H1 (cell line): ENCODE results near the gene HSPA6. TPM values are rescaled to one million over a fixed set of nuclear protein-coding genes. Genes with fewer than 3 reads are reported as not detected.
"Not testable (repeated sequence)": the region's sequence is repeated elsewhere in the genome, so short reads cannot be mapped to it uniquely, and the experiment has no call there.

Experiments
- CTCF ChIA-PET: fragments of 300-600 bp; sonication (Branson Sonifier 250); formaldehyde crosslinking; loops from one replicate; lab custom pipeline; 2021; ENCODE audit not compliant: partially characterized antibody; lab: Charles Lee
- POLR2A ChIA-PET: fragments of 300-600 bp; sonication (Branson Sonifier 250); formaldehyde crosslinking; loops from one replicate; lab custom pipeline; 2021; ENCODE audit warnings: inconsistent platforms; ENCODE audit not compliant: partially characterized antibody; lab: Charles Lee
- DNase-seq, 2 experiments: peaks; one replicate each; pipeline versions ENCODE4 v3.0.0 to v3.0.0-alpha.2; 2010 to 2022; ENCODE audit warnings: low spot score in 2 of 2, low read depth in 1 of 2, mixed read lengths in 1 of 2
- FAIRE-seq: peaks from 2 replicates; lab custom pipeline; 2011; peaks lifted over from hg19 to GRCh38; lab: Jason Lieb, UNC
- H2AFZ ChIP-seq: 2 replicates; pipeline ENCODE4 v1.8.1; 2012; ENCODE audit warnings: low read length, inconsistent platforms
- H2AK5ac ChIP-seq: 2 replicates; pipeline ENCODE4 v1.6.1; 2013; ENCODE audit warnings: low read depth, low read length
- H2BK120ac ChIP-seq: replicated peaks from 2 replicates; pipeline ENCODE3; 2013; ENCODE audit warnings: low read depth, low read length, inconsistent platforms
- H2BK12ac ChIP-seq: 2 replicates; pipeline ENCODE4 v1.6.1; 2013; ENCODE audit warnings: low read depth, low read length
- H2BK15ac ChIP-seq: 2 replicates; pipeline ENCODE4 v1.6.1; 2013; ENCODE audit warnings: low read length
- H2BK20ac ChIP-seq: 2 replicates; pipeline ENCODE4 v1.6.1; 2013; ENCODE audit warnings: low read length
- H2BK5ac ChIP-seq: 2 replicates; pipeline ENCODE4 v1.6.1; 2013; ENCODE audit warnings: low read depth, low read length
- H3K14ac ChIP-seq: 2 replicates; pipeline ENCODE4 v1.6.1; 2013; ENCODE audit warnings: inconsistent platforms; ENCODE audit not compliant: insufficient read length
- H3K18ac ChIP-seq: 2 replicates; pipeline ENCODE4 v1.6.1; 2013; ENCODE audit warnings: low read length; ENCODE audit errors: extremely low read depth
- H3K23ac ChIP-seq: 2 replicates; pipeline ENCODE4 v1.6.1; 2013; ENCODE audit warnings: inconsistent platforms; ENCODE audit not compliant: insufficient read length
- H3K23me2 ChIP-seq: 2 replicates; pipeline ENCODE4 v1.6.1; 2013; ENCODE audit warnings: low read depth, low read length
- H3K27ac ChIP-seq: 2 replicates; pipeline ENCODE4 v1.6.1; 2011; ENCODE audit warnings: low read depth, low read length, inconsistent platforms
- H3K27me3 ChIP-seq, 4 experiments: replicated peaks in 1 of 4; 1 replicate in 1 of 4; 2 replicates in 3 of 4; pipeline versions ENCODE4 v1.6.1 to v1.8.1; 2011 to 2013; ENCODE audit warnings: low read length in 3 of 4, mild to moderate bottlenecking in 3 of 4, inconsistent platforms in 2 of 4, mixed read lengths in 2 of 4, moderate library complexity in 1 of 4; ENCODE audit not compliant: control insufficient read depth in 3 of 4, insufficient read depth in 3 of 4; ENCODE audit errors: extremely low read depth in 1 of 4
- H3K36me3 ChIP-seq, 4 experiments: 2 replicates each; pipeline versions ENCODE4 v1.6.1 to v1.8.1; 2011 to 2013; ENCODE audit warnings: mild to moderate bottlenecking in 4 of 4, low read length in 3 of 4, moderate library complexity in 2 of 4, control low read depth in 1 of 4, inconsistent platforms in 1 of 4; ENCODE audit not compliant: insufficient read depth in 4 of 4, control insufficient read depth in 2 of 4
- H3K4ac ChIP-seq: replicated peaks from 2 replicates; pipeline ENCODE3; 2013; ENCODE audit warnings: low read length, low read depth, mixed read lengths, inconsistent platforms; ENCODE audit not compliant: insufficient read length
- H3K4me1 ChIP-seq, 4 experiments: replicated peaks in 1 of 4; 1 replicate in 1 of 4; 2 replicates in 3 of 4; pipeline versions ENCODE4 v1.6.1 to v1.8.1; 2011 to 2013; ENCODE audit warnings: low read length in 3 of 4, inconsistent platforms in 2 of 4, mixed read lengths in 1 of 4; ENCODE audit not compliant: insufficient read depth in 4 of 4, control insufficient read depth in 3 of 4
- H3K4me2 ChIP-seq, 2 experiments: 2 replicates each; pipeline versions ENCODE4 v1.6.1 to v1.8.1; 2011 to 2013; ENCODE audit warnings: low read depth in 2 of 2, low read length in 2 of 2, control low read depth in 1 of 2, inconsistent platforms in 1 of 2, mild to moderate bottlenecking in 1 of 2; ENCODE audit not compliant: insufficient read depth in 1 of 2
- H3K4me3 ChIP-seq, 4 experiments: fragments of 200-600, 300-600 bp in 1 of 4; sonication (generic), shearing (Covaris generic), sonication (Bioruptor Twin) in 1 of 4; 2 replicates each; pipeline versions ENCODE4 v1.5.1 to v1.8.1; 2011 to 2016; ENCODE audit warnings: low read length in 4 of 4, low read depth in 3 of 4, control low read depth in 2 of 4, inconsistent platforms in 2 of 4, mild to moderate bottlenecking in 2 of 4, mixed read lengths in 1 of 4, moderate library complexity in 1 of 4; ENCODE audit not compliant: insufficient read depth in 2 of 4; ENCODE audit errors: extremely low read depth in 1 of 4
- H3K56ac ChIP-seq: replicated peaks from 2 replicates; pipeline ENCODE3; 2013; ENCODE audit warnings: low read depth, mild to moderate bottlenecking, mixed read lengths, low read length, inconsistent platforms; ENCODE audit not compliant: insufficient read length
- H3K79me1 ChIP-seq: 2 replicates; pipeline ENCODE4 v1.6.1; 2013; ENCODE audit warnings: low read depth, low read length, control low read depth
- H3K79me2 ChIP-seq, 2 experiments: 2 replicates each; pipeline versions ENCODE4 v1.6.1 to v1.8.1; 2012 to 2013; ENCODE audit warnings: low read length in 2 of 2, mild to moderate bottlenecking in 2 of 2, inconsistent platforms in 1 of 2; ENCODE audit not compliant: insufficient read depth in 2 of 2, control insufficient read depth in 1 of 2
- H3K9ac ChIP-seq, 4 experiments: replicated peaks in 1 of 4; 1 replicate in 1 of 4; 2 replicates in 3 of 4; pipeline versions ENCODE4 v1.6.1 to v1.8.1; 2011 to 2013; ENCODE audit warnings: low read depth in 3 of 4, low read length in 3 of 4, control low read depth in 2 of 4, mild to moderate bottlenecking in 2 of 4, moderate library complexity in 2 of 4, inconsistent platforms in 1 of 4; ENCODE audit errors: extremely low read depth in 1 of 4
- H3K9me3 ChIP-seq, 2 experiments: 2 replicates each; pipeline versions ENCODE4 v1.6.1 to v1.8.1; 2012 to 2013; ENCODE audit warnings: mild to moderate bottlenecking in 2 of 2, moderate library complexity in 2 of 2, control low read depth in 1 of 2, inconsistent platforms in 1 of 2, low read depth in 1 of 2, low read length in 1 of 2, mixed read lengths in 1 of 2; ENCODE audit not compliant: insufficient read depth in 2 of 2
- H4K20me1 ChIP-seq, 2 experiments: replicated peaks in 1 of 2; 2 replicates each; pipeline versions ENCODE3 to v1.8.1; 2011 to 2013; ENCODE audit warnings: inconsistent platforms in 2 of 2, low read length in 2 of 2, mild to moderate bottlenecking in 1 of 2; ENCODE audit not compliant: insufficient read depth in 2 of 2, control insufficient read depth in 1 of 2
- H4K5ac ChIP-seq: 2 replicates; pipeline ENCODE4 v1.6.1; 2013; ENCODE audit warnings: low read length, low read depth, mixed read lengths, inconsistent platforms; ENCODE audit not compliant: insufficient read length
- H4K8ac ChIP-seq: 2 replicates; pipeline ENCODE4 v1.8.0; 2013; ENCODE audit warnings: mild to moderate bottlenecking, moderate library complexity, low read length, inconsistent platforms; ENCODE audit not compliant: insufficient read depth; ENCODE audit errors: extremely low read depth
- H4K91ac ChIP-seq: replicated peaks from 2 replicates; pipeline ENCODE3; 2013; ENCODE audit warnings: low read length, mixed read lengths, inconsistent platforms; ENCODE audit not compliant: insufficient read length
- WGBS, 2 experiments: shearing (Covaris generic) in 1 of 2; methylation state at CpG; one replicate each; pipeline versions ENCODE4 v1.1.6 to v1.1.7; 2013 to 2015; ENCODE audit warnings: low lambda C conversion rate in 2 of 2, mixed read lengths in 2 of 2, inconsistent platforms in 1 of 2, low coverage in 1 of 2, missing lambda C conversion rate in 1 of 2; ENCODE audit not compliant: insufficient replicate concordance in 2 of 2, insufficient coverage in 1 of 2, insufficient read length in 1 of 2; ENCODE audit errors: extremely low coverage in 1 of 2, missing lambda C conversion rate in 1 of 2; 5-methylcytosine and 5-hydroxymethylcytosine counted together
- polyA plus RNA-seq, 7 experiments: library from polyadenylated mRNA; depleted of rRNA in 3 of 7; stranded (reverse) in 5 of 7; unstranded in 2 of 7; fragments of >200 nt in 5 of 7; fragments of 200-250 nt in 2 of 7; gene quantifications; 1 replicate in 5 of 7; 2 replicates in 1 of 7; 4 replicates in 1 of 7; pipeline versions ENCODE4 v1.2.1 to v1.2.3, GENCODE V29; 2011 to 2013; ENCODE audit warnings: missing spikeins in 2 of 7, mixed read lengths in 2 of 7
- total RNA-seq: library from RNA; stranded (reverse); fragmentation: NEBNext Ultra II Directional; extraction: Animal tissue kit (Norgen Biotek cat#: 25700); gene quantifications from 2 replicates; pipeline ENCODE4 v1.2.1, GENCODE V29; 2021

Gene HSPA6
- total and polyA plus RNA-seq, 2 of the 8 experiments (the other 6 are each of a cell fraction or from before 2014, with no cell fraction given): 0.06 to 0.15 TPM

DNA sequence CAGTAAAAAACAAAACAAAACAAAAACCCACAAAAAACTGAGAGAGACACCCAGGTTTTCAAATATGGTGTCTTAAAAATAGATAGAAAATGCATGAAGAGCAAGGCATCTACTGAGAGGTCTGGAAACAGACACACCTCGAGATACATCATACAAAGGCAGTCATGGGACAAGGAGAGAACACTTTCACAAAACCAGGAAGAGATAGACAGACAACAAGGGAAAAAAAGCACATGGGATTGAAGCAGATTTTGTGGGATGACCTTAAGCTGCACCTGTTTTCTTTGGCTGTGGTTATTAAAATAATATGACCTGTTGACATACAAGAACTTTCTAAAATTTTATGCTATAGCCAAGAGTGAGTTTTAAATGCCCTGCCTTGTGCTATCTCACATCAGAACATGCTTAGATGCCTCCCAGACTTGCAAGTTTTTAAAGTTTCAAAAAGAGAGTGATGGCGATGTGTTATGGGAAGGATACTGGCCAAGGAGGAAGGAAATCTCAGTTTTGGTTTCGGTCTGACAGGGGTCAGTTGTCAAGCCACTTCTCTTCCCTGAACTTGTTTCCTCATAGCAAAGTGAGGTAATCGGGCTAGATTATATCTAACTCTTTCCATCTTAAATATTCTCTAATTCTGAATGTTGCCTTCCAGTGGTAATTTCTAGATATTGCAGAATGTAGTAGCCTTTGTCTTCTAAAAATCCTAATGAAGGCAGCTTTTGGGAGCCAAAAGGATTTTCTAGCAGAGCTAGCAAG is 36.8 kb downstream of the HSPA6 start:
- DNase-seq, H4K91ac ChIP-seq, H3K23ac ChIP-seq, POLR2A ChIA-PET, H3K9ac ChIP-seq, H2BK120ac ChIP-seq, H3K4me3 ChIP-seq, H3K27me3 ChIP-seq, H3K4me1 ChIP-seq, H3K56ac ChIP-seq, FAIRE-seq, H3K79me1 ChIP-seq, H2AFZ ChIP-seq, H3K9me3 ChIP-seq, CTCF ChIA-PET, H3K4me2 ChIP-seq, H2BK20ac ChIP-seq, H2BK12ac ChIP-seq, H3K36me3 ChIP-seq, H2BK15ac ChIP-seq, H3K23me2 ChIP-seq, H3K14ac ChIP-seq, H2BK5ac ChIP-seq, H4K5ac ChIP-seq, H4K20me1 ChIP-seq, H3K79me2 ChIP-seq, H2AK5ac ChIP-seq, H3K27ac ChIP-seq, H4K8ac ChIP-seq, H3K4ac ChIP-seq, H3K18ac ChIP-seq: not testable (repeated sequence)
- WGBS, 2 experiments: 93% methylated on average over 4 of the region's 4 CpGs; no CpG with 5 or more reads in 1 of the 2 experiments

DNA sequence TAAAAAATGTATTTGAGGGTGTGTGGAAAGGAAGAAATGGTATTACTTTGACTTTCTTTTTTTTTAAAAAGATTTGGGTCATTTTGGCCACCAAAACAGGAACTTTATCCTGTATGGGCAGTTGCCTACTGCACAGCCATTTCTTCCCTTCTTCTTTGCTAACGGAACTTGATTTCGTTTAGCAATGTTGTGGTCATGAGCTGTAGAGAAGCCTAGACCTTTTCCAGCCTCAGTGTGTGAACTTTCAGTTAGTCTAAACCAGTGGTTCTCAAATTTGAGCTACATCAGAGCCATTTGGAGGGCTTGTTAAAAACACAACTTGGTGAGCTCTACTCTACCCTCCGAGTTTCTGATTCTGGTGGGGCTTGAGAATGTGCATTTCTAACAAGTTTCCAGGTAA is 38.1 kb downstream of the HSPA6 start:
- CTCF ChIA-PET, H4K5ac ChIP-seq, H4K8ac ChIP-seq, H3K4me1 ChIP-seq, H3K36me3 ChIP-seq, H2BK120ac ChIP-seq, H3K79me2 ChIP-seq, H2BK15ac ChIP-seq, H3K9me3 ChIP-seq, H3K56ac ChIP-seq, H4K20me1 ChIP-seq, H3K4me2 ChIP-seq, POLR2A ChIA-PET, H3K79me1 ChIP-seq, H3K18ac ChIP-seq, H3K4ac ChIP-seq, H3K4me3 ChIP-seq, H3K27ac ChIP-seq, H2BK12ac ChIP-seq, H3K23me2 ChIP-seq, H2AFZ ChIP-seq, H3K27me3 ChIP-seq, H3K14ac ChIP-seq, H4K91ac ChIP-seq, H3K9ac ChIP-seq, DNase-seq, H2BK20ac ChIP-seq, H2AK5ac ChIP-seq, H2BK5ac ChIP-seq, FAIRE-seq, H3K23ac ChIP-seq: not testable (repeated sequence)
- 95% methylated on average over 2 of the region's 3 CpGs; no CpG with 5 or more reads in 1 of the 2 experiments for WGBS, 2 experiments
